AG04449 (cell line): Measurements from ENCODE around the gene GALNT2.

Source experiments
- CTCF ChIA-PET: fragments of 350-600 bp; formaldehyde crosslinking; extraction: SDS; loops from one replicate; lab custom pipeline; 2021; ENCODE audit warnings: antibody characterized with exemption; lab: Yijun Ruan, JAX
- POLR2A ChIA-PET: fragments of 400-600, 350-600 bp; formaldehyde crosslinking; extraction: SDS; loops from one replicate; lab custom pipeline; 2020; ENCODE audit warnings: antibody characterized with exemption, inconsistent platforms; lab: Yijun Ruan, JAX
- DNase-seq: peaks from one replicate; pipeline ENCODE4 v3.0.0-alpha.2; 2010; ENCODE audit warnings: low read depth, low spot score
- H3K4me3 ChIP-seq: 2 replicates; pipeline ENCODE4 v1.5.1; 2011; ENCODE audit warnings: low read depth, mild to moderate bottlenecking, control low read depth, low read length
- TF ChIP-seq, protein P1 (sequence below): IDR thresholded peaks from one replicate; pipeline ENCODE4 v1.5.1; 2011; ENCODE audit warnings: mild to moderate bottlenecking, moderate library complexity, low read length, control low read depth, inconsistent platforms; ENCODE audit not compliant: insufficient read depth; ENCODE audit errors: missing control alignments

Gene GALNT2

DNA sequence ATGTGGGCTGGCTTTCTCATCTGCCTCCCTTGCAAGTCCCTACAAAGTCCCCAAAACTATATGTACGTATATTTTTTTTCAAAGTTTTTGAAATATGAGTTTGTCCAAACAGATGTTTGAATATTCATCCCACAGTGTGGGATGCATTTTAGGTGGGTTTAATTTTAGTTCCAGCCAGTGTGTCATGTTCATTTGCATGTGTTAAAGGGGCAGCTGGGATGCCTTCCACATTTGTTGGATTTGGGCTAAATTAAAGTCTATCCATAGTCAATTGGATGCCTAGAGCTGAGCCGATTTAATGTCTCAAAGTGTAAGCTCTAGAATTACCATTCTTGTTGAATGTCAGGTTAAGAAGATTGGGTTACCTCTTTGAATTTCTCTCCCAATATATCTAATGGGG lies 139.2 kb downstream of the GALNT2 start:
- DNase-seq: no peak
- TF ChIP-seq, protein P1, sequence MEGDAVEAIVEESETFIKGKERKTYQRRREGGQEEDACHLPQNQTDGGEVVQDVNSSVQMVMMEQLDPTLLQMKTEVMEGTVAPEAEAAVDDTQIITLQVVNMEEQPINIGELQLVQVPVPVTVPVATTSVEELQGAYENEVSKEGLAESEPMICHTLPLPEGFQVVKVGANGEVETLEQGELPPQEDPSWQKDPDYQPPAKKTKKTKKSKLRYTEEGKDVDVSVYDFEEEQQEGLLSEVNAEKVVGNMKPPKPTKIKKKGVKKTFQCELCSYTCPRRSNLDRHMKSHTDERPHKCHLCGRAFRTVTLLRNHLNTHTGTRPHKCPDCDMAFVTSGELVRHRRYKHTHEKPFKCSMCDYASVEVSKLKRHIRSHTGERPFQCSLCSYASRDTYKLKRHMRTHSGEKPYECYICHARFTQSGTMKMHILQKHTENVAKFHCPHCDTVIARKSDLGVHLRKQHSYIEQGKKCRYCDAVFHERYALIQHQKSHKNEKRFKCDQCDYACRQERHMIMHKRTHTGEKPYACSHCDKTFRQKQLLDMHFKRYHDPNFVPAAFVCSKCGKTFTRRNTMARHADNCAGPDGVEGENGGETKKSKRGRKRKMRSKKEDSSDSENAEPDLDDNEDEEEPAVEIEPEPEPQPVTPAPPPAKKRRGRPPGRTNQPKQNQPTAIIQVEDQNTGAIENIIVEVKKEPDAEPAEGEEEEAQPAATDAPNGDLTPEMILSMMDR: no peak
- POLR2A ChIA-PET: interaction anchor here (0.6 kb wide), 1 partner anchor 139 kb away, joined by 3 read pairs; the partner anchor contains the start of gene GALNT2
- CTCF ChIA-PET: interaction anchor here (0.6 to 1.6 kb wide), 2 partner anchors 9 to 14 kb away, joined by 3 to 5 read pairs; no protein-coding TSS in a partner anchor
- no peak overlapping the region for H3K4me3 ChIP-seq

DNA sequence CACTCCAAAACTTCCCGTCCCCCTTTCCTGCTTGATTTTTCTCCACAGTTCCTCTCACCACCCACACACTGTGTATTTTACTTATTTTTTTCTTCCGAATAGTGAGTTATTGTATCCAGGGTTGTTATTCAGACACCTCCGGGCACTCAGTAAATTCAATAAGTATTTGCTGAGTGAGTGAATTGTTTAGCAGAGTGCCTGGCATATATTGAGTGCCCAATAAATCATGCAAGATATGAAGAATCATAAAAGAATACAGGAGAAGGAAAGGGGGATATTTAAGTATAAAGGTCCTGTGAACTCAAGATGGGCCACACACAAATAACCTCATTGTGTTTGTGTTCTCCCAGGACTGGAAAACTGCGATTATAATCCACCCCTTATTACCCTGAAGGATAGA lies 139.9 kb downstream of the GALNT2 start:
- no peak for DNase-seq
- H3K4me3 ChIP-seq: no peak overlapping the region
- ChIA-PET CTCF (interaction anchor here (1.6 kb wide), 1 partner anchor 14 kb away, joined by 5 read pairs; no protein-coding TSS in a partner anchor), POLR2A (no interaction called here)
- TF ChIP-seq, protein P1: no peak

DNA sequence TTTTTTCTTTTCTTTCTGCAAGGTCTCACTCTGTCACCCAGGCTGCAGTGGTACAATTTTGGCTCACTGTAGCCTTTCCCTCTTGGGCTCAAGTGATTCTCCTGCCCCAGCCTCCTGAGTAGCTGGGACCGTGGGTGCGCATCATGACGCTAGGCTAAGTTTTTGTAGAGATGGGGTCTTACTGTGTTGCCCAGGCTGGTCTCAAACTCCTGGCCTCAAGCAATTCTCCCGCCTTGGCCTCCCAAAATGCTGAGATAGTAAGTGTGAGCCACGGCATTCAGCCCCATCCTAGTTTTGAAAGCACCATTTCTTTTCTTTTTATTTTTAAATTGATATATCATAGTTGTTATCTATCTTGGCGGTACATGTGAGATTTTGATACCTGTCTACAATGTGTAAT lies 140.6 kb downstream of the GALNT2 start:
- POLR2A ChIA-PET: no interaction called here
- DNase-seq: no peak
- no peak overlapping the region for H3K4me3 ChIP-seq
- TF ChIP-seq, protein P1: no peak
- CTCF ChIA-PET: no interaction called here

DNA sequence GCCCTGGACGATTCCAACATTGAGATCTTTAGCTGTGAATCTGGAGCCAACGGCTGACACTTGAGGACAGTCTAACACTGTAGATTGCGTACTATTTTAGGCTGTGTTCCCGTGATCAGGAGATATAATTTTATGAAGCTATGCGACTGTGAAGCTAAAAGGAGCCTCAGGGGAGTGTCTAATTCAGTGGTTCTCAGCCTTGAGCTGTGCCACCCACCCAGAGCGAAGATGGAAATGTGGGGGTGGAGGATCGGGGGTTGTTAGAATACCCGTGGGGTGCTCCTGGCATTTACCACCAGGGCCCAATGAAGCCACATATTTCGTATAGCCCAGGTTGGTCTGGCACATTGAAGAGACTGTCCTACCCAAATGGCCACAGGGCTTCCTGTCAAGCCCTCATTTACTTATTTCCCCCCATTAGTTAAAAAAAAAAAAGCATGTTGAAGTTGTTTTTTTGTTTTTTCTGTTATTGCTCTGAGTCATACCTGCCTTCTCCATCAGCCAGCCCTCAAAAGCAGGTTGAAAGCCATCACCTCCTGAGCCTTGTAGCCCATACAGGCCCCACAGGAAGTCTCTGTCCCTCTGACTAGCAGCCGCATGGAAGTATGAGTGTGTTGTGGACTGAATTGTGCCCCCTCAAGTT lies 141.7 kb downstream of the GALNT2 start:
- DNase-seq: no peak
- CTCF ChIA-PET: no interaction called here
- no peak overlapping the region for H3K4me3 ChIP-seq
- POLR2A ChIA-PET: no interaction called here
- TF ChIP-seq, protein P1: no peak

DNA sequence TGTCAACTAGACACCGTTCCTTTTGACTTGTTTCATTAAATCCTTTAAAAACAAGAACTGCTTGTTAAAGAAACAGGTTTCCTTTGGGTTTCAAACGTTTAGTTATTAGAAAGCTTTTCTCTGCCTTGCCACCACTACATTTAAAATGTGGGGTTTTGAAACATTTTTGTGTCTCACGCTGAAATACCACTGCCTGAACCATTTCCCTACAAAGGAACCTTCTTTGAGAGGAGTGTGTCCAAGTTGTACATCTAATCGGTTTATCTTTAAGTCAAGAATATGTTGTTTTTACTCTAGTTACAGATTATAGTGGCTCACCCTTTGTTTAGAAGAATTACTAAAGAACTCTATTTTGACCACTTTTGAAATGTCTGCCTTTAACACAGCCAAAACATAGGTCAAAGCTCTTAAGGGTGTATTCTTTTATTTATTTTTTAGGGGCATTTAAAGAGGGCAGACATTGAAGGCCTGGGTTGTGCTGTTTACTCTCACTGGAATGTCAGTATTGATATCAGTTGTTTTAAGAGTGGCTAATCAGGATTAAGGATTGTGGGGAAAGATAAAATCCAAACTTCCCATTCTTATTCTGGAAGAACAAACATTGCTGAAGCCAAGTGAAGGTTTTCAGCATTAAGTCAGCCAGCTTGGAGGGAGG lies 143.4 kb downstream of the GALNT2 start:
- TF ChIP-seq, protein P1: no peak
- CTCF ChIA-PET: interaction anchor here (1.1 kb wide), 1 partner anchor 10 kb away, joined by 3 read pairs; no protein-coding TSS in a partner anchor
- no peak overlapping the region for H3K4me3 ChIP-seq
- POLR2A ChIA-PET: interaction anchor here (1.0 kb wide), 1 partner anchor 103 kb away, joined by 3 read pairs; no protein-coding TSS in a partner anchor
- no peak for DNase-seq

DNA sequence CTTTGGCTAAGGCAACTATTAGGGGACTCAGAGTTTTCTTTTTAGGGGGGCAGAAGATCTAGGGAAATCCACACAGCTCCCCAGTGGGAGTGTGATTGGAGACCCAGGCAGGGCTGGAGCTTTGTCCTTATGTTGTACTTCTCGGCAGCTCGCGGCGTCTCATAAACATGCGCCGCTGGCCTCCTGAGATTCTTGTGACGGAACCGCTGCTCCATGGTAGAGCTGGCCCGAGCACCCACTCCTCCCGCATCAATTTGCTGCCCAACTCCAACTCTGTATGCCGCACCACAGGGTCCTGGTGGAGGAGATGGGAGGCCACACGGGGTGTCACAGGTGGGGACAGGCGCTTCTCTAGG lies 143.9 kb downstream of the GALNT2 start:
- ChIA-PET CTCF (no interaction called here), POLR2A (interaction anchor here (1.0 kb wide), 1 partner anchor 104 kb away, joined by 3 read pairs; no protein-coding TSS in a partner anchor)
- no peak overlapping the region for H3K4me3 ChIP-seq
- DNase-seq: no peak
- TF ChIP-seq, protein P1: no peak
